Vagina (tissue), 2 donors: ENCODE measurements around the gene SCRN1.

ENCODE experiments used
- CTCF ChIP-seq, 3 experiments: fragments of 450-650 bp in 2 of 3; fragments of 200-600 bp in 1 of 3; sonication (generic) in 1 of 3; IDR thresholded peaks; one replicate each; pipeline ENCODE4 v1.5.1; 2017 to 2019; ENCODE audit warnings: antibody characterized with exemption in 3 of 3, mild to moderate bottlenecking in 2 of 3, moderate library complexity in 2 of 3
- POLR2A ChIP-seq, 2 donors: fragments of 450-650 bp; IDR thresholded peaks; one replicate each; pipeline ENCODE4 v1.6.1; 2017; ENCODE audit warnings: antibody characterized with exemption in 2 of 2, mild to moderate bottlenecking in 2 of 2, moderate library complexity in 2 of 2

GRCh38 chr7:29875741-29876140, 113.9 kb downstream of the SCRN1 start:
- TF ChIP-seq POLR2A (IDR thresholded peaks at IDR 0.05) = no peak
- no peak for TF ChIP-seq CTCF (IDR thresholded peaks at IDR 0.05)
